NCI-H2227 (cell line): ENCODE measurements around the gene PCNP.
"Not testable (repeated sequence)": the region's sequence is repeated elsewhere in the genome, so short reads cannot be mapped to it uniquely, and the experiment has no call there.

ENCODE experiments used
- DNase-seq: peaks from one replicate; lab custom pipeline; 2025; ENCODE audit not compliant: unreplicated experiment; lab: John Stamatoyannopoulos, UW

The PCNP gene

GRCh38 chr3:101631098-101631796 lies 57.3 kb downstream of the PCNP start:
- DNase-seq: no peak

- not testable (repeated sequence) for DNase-seq
Observed at GRCh38 chr3:101631959-101632358, 58.0 kb downstream of the PCNP start.

- no peak for DNase-seq
Observed at GRCh38 chr3:101632586-101632985, 58.6 kb downstream of the PCNP start.

- no peak for DNase-seq
Observed at GRCh38 chr3:101633186-101633585, 59.2 kb downstream of the PCNP start.

- no peak for DNase-seq
Observed at GRCh38 chr3:101634591-101635196, 60.7 kb downstream of the PCNP start.

GRCh38 chr3:101635345-101635744 lies 61.4 kb downstream of the PCNP start:
- DNase-seq: no peak

- DNase-seq: peak; percentile 59
Observed at GRCh38 chr3:101635954-101636798, 62.2 kb downstream of the PCNP start.

- no peak for DNase-seq
Observed at GRCh38 chr3:101637451-101637850, 63.5 kb downstream of the PCNP start.

- peak; percentile 24 for DNase-seq
Observed at GRCh38 chr3:101638261-101638745, 64.3 kb downstream of the PCNP start.

- no peak for DNase-seq
Observed at GRCh38 chr3:101639280-101639963, 65.4 kb downstream of the PCNP start.

- DNase-seq: no peak
Observed at GRCh38 chr3:101640256-101640655, 66.3 kb downstream of the PCNP start.

GRCh38 chr3:101641397-101642115 lies 67.6 kb downstream of the PCNP start:
- DNase-seq: not testable (repeated sequence)

GRCh38 chr3:101642441-101642840 lies 68.5 kb downstream of the PCNP start:
- no peak for DNase-seq

- no peak for DNase-seq
Observed at GRCh38 chr3:101643009-101643844, 69.2 kb downstream of the PCNP start.
